GM15510 (cell line): ENCODE data around the gene NLGN4Y.

ENCODE experiments used
- POLR2A ChIP-seq: IDR thresholded peaks from 3 replicates; pipeline ENCODE4 v1.6.1; 2011; ENCODE audit warnings: borderline replicate concordance; ENCODE audit not compliant: insufficient read length; ENCODE audit errors: extremely low read depth

Gene NLGN4Y

DNA sequence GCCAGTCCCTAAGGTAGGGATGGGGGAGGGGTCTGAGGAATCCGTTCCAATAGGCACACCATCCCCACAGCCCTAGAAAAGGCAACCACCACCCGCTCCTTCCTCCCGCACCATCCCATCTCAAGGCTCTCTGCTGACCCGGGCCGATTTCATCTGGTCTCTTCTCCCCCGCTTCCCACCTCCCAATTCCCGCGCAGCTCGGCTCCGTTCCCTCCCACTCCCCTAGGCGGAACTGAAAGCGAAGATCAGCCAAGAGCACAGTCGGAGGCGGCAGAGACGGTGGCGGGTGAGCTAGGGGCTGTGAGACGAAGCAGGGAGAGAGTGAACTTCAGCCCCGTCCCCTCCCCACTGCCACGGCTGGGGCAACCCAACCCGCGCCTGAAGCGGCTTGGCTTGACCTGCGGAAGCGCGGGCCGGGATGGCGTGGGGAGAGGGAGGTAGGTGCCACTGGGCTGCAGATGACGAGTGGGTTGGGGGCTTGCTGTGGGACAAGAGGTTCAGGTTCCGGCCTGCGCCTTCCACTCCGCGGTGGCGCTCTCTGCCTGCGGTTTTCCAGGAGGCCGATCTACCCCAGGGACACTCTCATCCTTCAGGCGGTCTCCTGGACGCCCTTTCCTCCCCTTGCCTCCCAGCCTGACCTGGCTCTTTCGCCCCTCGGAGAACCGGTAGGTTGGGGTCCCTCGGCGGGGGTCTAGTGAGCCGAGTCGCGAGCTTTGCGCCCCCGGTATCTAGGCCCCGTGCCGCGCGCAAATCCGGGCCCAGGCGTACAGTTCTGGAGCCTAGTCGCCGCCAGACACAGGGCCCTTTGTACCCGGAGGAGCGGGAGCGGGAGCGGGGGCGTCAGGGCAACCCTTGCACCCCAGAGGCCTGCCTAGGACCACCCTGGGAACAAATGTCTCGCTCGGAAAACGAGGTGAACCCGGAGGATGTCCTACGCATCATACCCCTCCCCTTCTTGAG is at the start of gene NLGN4Y:
TSS of gene NLGN4Y (plus strand) at position 258 of the 960 bp plus-strand sequence. CDS start 97,591 bp downstream, outside the sequence.
- TF ChIP-seq POLR2A: no peak

DNA sequence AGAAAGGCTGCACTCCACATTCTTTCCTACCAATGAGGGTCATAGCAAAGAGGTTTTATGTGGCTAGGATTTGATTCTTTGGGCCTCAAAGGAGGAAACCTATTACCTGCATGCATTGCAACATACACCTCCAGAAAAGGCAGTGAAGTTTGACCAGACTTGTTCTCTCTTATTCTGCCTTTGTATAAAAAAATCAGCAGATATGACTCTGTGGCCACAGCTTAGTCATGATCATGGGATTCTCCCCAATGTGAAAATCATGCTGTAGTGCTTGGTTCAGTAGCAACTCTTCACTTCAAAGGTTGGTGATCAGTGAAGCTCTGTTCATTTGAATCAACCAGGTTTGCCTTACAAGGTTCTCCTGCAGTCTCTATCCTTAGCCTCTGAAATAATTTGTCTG is 38.4 kb upstream of the NLGN4Y start:
- no peak for TF ChIP-seq POLR2A

DNA sequence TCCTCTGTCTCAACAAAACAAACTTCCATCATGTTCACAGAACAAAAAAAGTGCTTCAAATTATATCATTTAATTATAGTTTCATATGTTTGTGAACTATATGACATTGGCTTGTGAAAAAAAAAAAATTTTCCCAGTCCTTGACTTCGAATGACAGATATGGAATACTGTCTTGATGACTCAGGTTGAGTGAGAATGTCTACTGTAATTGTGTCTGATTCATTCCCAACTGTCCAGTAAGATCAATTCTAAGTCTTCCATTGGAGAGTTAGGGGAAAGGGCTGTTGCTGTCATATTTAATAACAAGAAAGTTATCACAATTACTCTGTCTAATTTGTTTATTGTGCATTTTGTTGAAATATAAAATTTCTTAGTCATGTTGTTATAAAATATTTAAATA is 34.1 kb upstream of the NLGN4Y start:
- no peak for TF ChIP-seq POLR2A

DNA sequence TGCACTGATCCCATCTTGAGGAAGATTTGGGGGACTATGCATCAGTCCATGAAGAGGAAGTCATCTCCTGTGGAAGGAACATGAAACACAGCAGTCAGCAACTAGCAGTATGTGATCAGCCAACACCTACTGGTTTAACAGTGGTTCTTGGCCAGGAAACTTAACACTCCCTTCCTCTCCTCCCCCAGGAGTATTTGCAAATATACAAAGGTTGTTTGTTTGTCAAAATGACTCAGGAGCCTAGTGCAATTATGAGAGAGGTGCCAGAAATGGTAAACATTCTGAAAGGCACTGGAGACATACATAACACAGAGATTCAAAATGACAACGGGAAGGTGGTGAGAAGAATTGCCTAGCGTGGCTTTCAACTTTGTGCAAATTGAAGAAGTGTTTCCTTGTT is 26.3 kb upstream of the NLGN4Y start:
- no peak for TF ChIP-seq POLR2A

DNA sequence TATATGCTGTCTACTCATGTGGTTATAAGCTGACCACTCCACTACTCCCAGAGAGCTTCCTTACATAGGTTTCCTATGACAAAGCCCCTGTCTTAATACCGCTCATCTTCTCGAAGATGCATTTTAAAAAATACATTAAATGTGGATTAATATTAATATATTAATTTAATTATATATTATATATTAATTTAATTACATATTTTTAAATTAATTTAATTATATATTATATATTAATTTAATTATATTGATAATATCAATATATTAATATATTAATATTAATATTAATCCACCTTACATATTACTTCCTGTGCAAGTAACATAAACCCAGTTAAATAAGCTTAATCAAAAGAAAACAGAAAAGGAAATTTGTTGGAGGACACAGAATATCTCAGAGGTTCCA is 19.7 kb upstream of the NLGN4Y start:
- TF ChIP-seq POLR2A: no peak

DNA sequence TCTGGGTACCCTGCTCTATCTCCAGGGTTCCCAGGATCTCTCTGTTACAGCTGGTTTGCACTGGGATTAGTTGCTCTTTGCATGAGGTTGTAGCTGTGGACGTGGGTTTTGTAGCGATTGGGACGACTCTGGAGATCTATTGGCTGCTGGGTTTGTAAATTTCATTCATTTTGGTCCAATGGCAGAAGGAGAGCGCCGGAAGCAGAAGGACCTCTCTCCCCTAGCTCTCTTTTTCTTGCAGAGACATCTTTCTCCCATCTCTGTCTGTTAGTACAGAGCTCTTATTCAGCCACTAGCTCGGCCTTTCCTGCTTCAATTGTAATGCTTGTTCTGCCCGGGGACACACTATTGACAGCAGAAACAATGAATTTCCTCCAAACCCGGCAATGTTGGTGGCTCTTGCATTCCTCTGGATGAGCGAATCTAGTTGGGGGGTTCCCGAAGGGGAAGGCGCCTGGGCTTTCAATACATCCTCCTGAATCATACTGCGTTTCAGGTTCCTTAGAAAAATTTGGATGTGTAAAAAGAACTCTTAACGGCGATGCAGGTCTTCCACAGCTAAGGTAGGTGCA is 1.9 kb upstream of the NLGN4Y start:
- no peak for TF ChIP-seq POLR2A

DNA sequence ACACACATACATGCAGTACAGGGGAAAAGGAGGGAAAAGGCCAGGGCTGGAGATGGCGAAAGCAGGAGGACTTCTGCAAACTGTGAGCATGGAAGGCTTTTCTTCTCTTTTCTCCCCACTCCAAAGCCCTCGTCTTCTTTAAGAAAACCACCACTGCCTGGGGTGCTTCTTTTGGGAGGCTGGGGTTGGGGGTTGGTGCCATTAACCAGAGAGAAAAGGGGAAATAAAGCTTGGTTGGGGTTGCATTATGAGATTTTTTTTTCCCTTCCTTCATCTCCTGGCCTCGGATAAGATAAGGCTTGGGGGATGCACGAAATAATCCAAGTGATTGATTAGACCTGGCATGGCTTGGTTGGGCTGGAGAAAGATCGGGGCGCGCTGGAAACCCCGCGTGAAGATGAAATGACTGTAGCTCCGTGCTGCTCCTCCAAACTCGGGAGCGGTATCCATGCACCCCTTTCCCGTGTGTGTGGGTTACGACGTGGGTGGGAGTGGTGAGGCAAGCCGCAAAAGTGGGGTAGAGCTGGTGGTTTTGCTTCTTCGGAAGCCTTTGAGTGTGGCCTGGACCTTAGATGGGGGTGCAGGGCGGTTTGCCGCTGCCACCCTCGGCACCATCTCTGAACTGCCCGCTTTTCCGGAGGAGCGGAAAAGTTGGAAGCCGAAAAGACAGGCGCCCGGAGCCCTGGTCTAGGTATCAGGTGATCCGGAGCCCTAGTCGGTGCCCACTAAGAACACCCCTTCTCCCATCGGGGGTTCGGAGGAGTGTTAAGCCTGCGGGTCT is 648 bp upstream of the NLGN4Y start:
- TF ChIP-seq POLR2A: no peak

DNA sequence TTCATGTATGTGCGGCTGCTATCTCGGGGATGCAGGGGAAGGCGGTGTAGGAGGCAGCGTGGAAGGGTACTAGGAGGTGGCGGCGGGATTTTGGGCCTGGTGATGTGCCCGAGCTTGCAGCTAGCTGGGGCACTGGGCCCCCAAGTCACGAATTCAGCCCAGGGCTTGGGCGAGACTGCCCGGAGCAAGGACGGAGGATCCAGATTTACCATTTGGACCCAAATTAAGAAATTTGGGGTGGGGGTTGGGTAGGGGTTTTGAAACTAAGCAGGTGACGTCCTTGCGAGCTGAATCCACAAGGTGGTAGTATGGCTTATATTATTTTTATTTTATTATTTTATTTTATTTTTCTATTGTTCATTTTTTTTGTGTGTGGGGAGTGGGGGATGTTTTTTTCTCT is 986 bp downstream of the NLGN4Y start:
- TF ChIP-seq POLR2A: no peak

DNA sequence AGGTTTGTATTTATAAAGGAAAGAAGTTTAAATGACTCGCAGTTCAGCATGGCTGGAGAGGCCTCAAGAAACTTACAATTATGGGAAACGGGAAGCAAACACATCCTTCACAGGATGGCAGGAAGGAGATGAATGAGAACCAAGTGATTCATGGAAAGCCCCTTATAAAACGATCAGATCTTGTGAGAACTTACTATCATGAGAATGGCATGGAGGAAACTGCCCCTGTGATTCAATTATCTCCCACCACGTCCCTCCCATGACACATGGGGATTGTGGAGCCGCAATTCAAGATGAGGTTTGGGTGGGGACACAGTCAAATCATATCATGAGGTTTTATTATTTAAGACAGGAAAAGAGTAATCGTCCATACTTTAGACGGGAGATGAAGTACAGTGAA is 4.0 kb downstream of the NLGN4Y start:
- no peak for TF ChIP-seq POLR2A

DNA sequence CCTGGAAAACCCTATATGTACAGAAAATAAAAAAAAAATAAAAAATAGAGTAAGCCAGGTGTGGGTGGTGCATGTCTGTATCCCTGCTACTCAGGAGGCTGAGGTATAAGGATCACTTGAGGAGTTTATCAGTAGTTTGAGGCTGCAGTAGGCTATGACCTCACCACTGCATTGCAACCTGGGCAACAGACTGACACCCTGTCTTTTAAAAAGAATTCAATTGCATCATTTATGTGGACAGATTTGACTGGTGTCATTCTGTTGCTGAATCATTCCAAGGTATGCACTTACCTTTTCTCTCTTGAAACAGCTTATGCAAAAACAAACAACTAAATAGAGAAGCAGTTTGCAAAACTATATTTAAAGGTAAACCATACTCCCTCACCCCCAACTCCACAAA is 12.4 kb downstream of the NLGN4Y start:
- TF ChIP-seq POLR2A: no peak

DNA sequence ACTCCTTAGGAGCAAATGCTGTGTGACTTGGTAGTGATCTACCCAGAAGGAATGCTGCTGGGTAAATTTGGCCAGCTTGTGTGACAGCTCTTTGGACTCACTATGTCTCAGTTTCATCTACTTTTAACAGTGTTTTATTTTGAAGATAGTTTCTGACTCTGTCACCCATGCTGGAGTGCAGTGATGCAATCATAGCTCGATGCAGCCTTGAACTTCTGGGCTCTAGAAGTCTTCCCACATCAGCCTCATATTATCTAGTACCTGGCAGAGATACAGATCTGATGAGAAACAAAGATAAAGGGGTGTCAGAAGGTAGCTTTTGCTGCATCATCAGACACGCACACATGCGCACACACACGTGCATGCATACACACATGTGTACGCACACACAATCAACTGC is 19.2 kb downstream of the NLGN4Y start:
- TF ChIP-seq POLR2A: no peak

DNA sequence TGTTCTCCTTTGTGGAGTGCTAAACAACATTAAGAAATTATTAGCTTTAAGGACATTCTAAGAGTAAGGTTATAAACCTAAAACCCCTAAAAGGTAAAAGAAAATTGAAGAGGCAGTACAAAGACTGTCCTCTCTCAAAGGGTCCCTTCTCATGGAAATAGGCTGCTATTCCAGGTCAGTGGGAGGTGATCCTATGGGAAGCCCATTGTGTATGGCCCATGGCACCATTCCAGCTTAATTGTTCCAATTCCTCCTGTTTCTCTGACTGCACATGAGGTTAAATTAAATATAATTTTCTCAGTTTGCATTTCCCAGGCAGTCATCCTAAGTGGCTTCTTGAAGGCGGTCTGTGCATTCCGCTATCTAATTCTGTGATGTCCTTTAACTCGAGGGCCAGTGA is 57.0 kb downstream of the NLGN4Y start:
- TF ChIP-seq POLR2A: no peak

DNA sequence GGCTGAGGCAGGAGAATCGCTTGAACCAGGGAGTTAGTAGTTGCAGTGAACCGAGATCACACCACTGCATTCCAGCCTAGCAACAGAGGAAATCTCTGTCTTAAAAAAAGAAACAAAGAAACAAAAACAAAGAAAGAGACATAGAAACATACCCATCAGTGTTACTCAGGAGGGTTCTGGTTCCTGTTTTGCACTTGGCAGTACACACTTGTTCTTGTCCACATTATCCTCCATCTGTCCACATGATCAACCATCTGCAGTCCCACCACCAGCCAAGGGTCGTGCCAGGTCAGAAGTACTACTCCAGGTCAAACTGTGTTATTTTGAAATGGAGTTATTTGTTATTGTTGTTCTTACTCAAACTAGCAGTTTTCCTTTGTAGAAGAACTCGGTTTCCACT is 62.4 kb downstream of the NLGN4Y start:
- TF ChIP-seq POLR2A: no peak

DNA sequence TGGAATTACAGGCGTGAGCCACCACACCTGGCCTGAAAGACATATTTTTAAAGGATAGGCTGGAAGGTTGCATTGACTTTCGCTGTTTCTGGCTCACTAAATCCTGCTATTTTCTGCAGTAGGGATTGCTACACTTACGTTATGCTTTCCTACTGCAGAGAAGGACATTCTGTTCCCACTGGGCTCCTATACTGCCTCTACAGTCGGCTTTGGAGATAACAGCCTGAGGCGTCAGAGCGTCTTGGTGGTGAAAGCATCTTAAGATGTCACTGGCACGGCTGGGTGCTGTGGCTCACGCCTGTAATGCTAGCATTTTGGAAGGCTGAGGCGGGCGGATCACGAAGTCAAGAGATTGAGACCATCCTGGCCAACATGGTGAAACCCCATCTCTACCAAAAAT is 77.0 kb downstream of the NLGN4Y start:
- no peak for TF ChIP-seq POLR2A

DNA sequence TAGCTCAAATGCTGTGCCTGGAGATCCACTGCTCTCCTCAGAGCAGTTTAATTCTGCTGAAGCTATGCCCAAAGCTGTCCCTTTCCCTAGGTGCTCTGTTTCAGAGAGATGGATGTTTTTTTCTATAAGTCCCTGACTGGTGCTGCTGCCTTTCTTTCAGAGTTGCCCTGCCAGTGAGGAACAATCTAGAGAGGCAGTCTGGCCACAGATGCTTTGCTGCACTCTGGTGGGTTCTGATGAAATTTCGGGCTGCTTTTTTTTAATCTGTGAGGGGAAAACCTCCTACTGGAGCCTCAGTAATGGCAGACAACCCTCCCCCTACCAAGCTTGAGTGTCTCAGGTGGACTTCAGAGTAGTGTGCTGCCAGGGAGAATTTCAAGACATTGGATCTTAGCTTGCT is 93.3 kb downstream of the NLGN4Y start:
- TF ChIP-seq POLR2A: no peak
